Esophagus muscularis mucosa (tissue), 4 donors: ENCODE data around the gene TENM4.

ENCODE experiments used
- EP300 ChIP-seq: sonication (generic); formaldehyde crosslinking; IDR thresholded peaks from one replicate; pipeline ENCODE4 v1.6.1; 2017; ENCODE audit warnings: antibody characterized with exemption
- POLR2A ChIP-seq: fragments of 450-650 bp; IDR thresholded peaks from one replicate; pipeline ENCODE4 v1.6.1; 2017; ENCODE audit warnings: antibody characterized with exemption, moderate library complexity, mild to moderate bottlenecking, low read depth
- TF ChIP-seq, protein P1 (sequence below), 3 experiments: fragments of 200-600 bp in 2 of 3; fragments of 450-650 bp in 1 of 3; sonication (generic) in 2 of 3; IDR thresholded peaks; one replicate each; pipeline ENCODE4 v1.5.1; 2017 to 2019; ENCODE audit warnings: antibody characterized with exemption in 3 of 3, mild to moderate bottlenecking in 2 of 3, moderate library complexity in 1 of 3

DNA sequence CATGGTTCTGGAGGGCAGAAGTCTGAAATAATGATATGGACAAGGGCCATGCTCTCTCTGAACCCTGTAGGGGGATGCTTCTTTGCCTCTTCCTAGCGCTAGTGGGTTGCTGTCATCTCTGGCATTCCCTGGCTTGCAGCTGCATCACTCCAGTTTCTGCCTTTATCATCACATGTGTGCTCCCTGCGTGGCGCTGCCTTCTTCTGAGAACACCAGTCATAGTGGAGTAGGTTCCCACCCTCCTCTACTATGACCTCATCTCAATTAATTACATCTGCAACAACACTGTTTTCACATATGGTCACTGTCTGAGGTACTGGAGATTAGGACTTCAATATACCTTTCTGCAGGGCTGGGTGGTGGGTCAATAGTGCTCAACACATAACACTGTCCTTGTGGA lies 463.8 kb downstream of the TENM4 start:
- TF ChIP-seq, protein P1, sequence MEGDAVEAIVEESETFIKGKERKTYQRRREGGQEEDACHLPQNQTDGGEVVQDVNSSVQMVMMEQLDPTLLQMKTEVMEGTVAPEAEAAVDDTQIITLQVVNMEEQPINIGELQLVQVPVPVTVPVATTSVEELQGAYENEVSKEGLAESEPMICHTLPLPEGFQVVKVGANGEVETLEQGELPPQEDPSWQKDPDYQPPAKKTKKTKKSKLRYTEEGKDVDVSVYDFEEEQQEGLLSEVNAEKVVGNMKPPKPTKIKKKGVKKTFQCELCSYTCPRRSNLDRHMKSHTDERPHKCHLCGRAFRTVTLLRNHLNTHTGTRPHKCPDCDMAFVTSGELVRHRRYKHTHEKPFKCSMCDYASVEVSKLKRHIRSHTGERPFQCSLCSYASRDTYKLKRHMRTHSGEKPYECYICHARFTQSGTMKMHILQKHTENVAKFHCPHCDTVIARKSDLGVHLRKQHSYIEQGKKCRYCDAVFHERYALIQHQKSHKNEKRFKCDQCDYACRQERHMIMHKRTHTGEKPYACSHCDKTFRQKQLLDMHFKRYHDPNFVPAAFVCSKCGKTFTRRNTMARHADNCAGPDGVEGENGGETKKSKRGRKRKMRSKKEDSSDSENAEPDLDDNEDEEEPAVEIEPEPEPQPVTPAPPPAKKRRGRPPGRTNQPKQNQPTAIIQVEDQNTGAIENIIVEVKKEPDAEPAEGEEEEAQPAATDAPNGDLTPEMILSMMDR (IDR thresholded peaks at IDR 0.05): no peak
- TF ChIP-seq POLR2A: no peak
- no peak for TF ChIP-seq EP300
